OCI-LY3 (cell line): ENCODE data around the gene TRANK1.

ENCODE experiments used
- H2AFZ ChIP-seq: fragments of 200-600, 300-600 bp; shearing (Covaris generic); 2 replicates; pipeline ENCODE4 v1.6.0; 2014; ENCODE audit warnings: antibody characterized with exemption, low read depth, low read length
- H3K27ac ChIP-seq: fragments of 200-600, 300-600 bp; sonication (generic); 2 replicates; pipeline ENCODE4 v1.5.1; 2014; ENCODE audit warnings: mild to moderate bottlenecking, low read length, moderate library complexity, mixed read lengths
- H3K27me3 ChIP-seq: fragments of 200-600, 300-600 bp; sonication (generic); 2 replicates; pipeline ENCODE4 v1.6.1; 2014; ENCODE audit warnings: low read depth, low read length, mixed read lengths
- H3K36me3 ChIP-seq: fragments of 200-600, 300-600 bp; sonication (generic); replicated peaks from 2 replicates; pipeline ENCODE3; 2014; ENCODE audit warnings: low read depth, low read length, mixed read lengths
- H3K4me1 ChIP-seq: fragments of 300-600, 200-600 bp; sonication (generic); 2 replicates; pipeline ENCODE4 v1.6.1; 2014; ENCODE audit warnings: low read length, mixed read lengths
- H3K4me2 ChIP-seq: fragments of 200-600, 300-600 bp; sonication (generic); 2 replicates; pipeline ENCODE4 v1.6.1; 2014; ENCODE audit warnings: low read length, mixed read lengths
- H3K4me3 ChIP-seq: fragments of 300-600, 200-600 bp; sonication (generic); 2 replicates; pipeline ENCODE4 v1.5.1; 2014; ENCODE audit warnings: antibody characterized with exemption, mild to moderate bottlenecking, low read length, moderate library complexity
- H3K79me2 ChIP-seq: fragments of 300-600, 200-600 bp; shearing (Covaris generic); 2 replicates; pipeline ENCODE4 v1.6.1; 2014; ENCODE audit warnings: mild to moderate bottlenecking, low read length, mixed read lengths
- H3K9ac ChIP-seq: fragments of 300-600, 200-600 bp; shearing (Covaris generic); 2 replicates; pipeline ENCODE4 v1.6.0; 2014; ENCODE audit warnings: mild to moderate bottlenecking, low read length, moderate library complexity
- H3K9me3 ChIP-seq: fragments of 200-600, 300-600 bp; shearing (Covaris generic); 2 replicates; pipeline ENCODE4 v1.6.1; 2014; ENCODE audit warnings: low read length, mixed read lengths; ENCODE audit not compliant: insufficient read depth
- H4K20me1 ChIP-seq: fragments of 200-600, 300-600 bp; sonication (generic); 2 replicates; pipeline ENCODE4 v1.6.1; 2016; ENCODE audit warnings: low read length, mixed read lengths; ENCODE audit not compliant: insufficient read depth
- CTCF ChIP-seq: fragments of 200-600, 300-600 bp; sonication (generic); IDR thresholded peaks from 2 replicates; pipeline ENCODE4 v1.5.1; 2014; ENCODE audit warnings: antibody characterized with exemption, low read length, low read depth
- EZH2phosphoT487 ChIP-seq: fragments of 200-600 bp; shearing (Covaris generic); IDR thresholded peaks from 2 replicates; pipeline ENCODE4 v1.6.1; 2018; ENCODE audit warnings: antibody characterized with exemption, mixed run types, low read depth

The TRANK1 gene

GRCh38 chr3:36777424-36778218, 167.2 kb downstream of the TRANK1 start:
- peaks cover 37% of the 10 kb centered on the region for H3K4me1 ChIP-seq
- TF ChIP-seq EZH2phosphoT487 (no peak), CTCF (no peak)
- H2AFZ ChIP-seq: no peak overlapping the region
- no peaks in the 10 kb centered on the region for H3K36me3 ChIP-seq
- no peaks in the 10 kb centered on the region for H3K79me2 ChIP-seq
- no peaks in the 10 kb centered on the region for H3K9me3 ChIP-seq
- H3K27ac ChIP-seq: no peak overlapping the region; the same call in 1 of the 2 replicates
- H3K9ac ChIP-seq: no peak overlapping the region
- peak overlapping the region; percentile 16; the same call in 1 of the 2 replicates for H3K4me2 ChIP-seq
- no peaks in the 10 kb centered on the region for H4K20me1 ChIP-seq
- no peak overlapping the region for H3K4me3 ChIP-seq
- H3K27me3 ChIP-seq: no peaks in the 10 kb centered on the region
